ENCODE results near the gene KANSL3.
"Not testable (repeated sequence)": the region's sequence is repeated elsewhere in the genome, so short reads cannot be mapped to it uniquely, and the experiment has no call there.

Gene KANSL3

GRCh38 chr2:96558485-96558884 is 79.6 kb downstream of the KANSL3 start:
- no peak for DNase-seq (ENCODE audit: low read depth in 2 of 2)

- DNase-seq (ENCODE audit: low read depth in 2 of 2) = no peak
Measured at GRCh38 chr2:96558061-96558460, 80.1 kb downstream of the KANSL3 start.

GRCh38 chr2:96557421-96557820 is 80.7 kb downstream of the KANSL3 start:
- not testable (repeated sequence) for DNase-seq (ENCODE audit: low read depth in 2 of 2)

- peak in 1 of 2 experiments; percentile 44 for DNase-seq (ENCODE audit: low read depth in 2 of 2)
Measured at GRCh38 chr2:96556441-96557330, 81.4 kb downstream of the KANSL3 start.

- DNase-seq (ENCODE audit: low read depth in 2 of 2) = no peak
Measured at GRCh38 chr2:96555146-96555610, 82.9 kb downstream of the KANSL3 start.

GRCh38 chr2:96554293-96555145 is 83.6 kb downstream of the KANSL3 start:
- peak in 1 of 2 experiments; percentile 54 for DNase-seq (ENCODE audit: low read depth in 2 of 2)

GRCh38 chr2:96553957-96554292 is 84.2 kb downstream of the KANSL3 start:
- not testable (repeated sequence) for DNase-seq (ENCODE audit: low read depth in 2 of 2)

GRCh38 chr2:96553176-96553956 is 84.7 kb downstream of the KANSL3 start:
- no peak for DNase-seq (ENCODE audit: low read depth in 2 of 2)

GRCh38 chr2:96552315-96553175 is 85.6 kb downstream of the KANSL3 start:
- DNase-seq (ENCODE audit: low read depth in 2 of 2) = no peak

- DNase-seq (ENCODE audit: low read depth in 2 of 2) = no peak
Measured at GRCh38 chr2:96551605-96552314, 86.4 kb downstream of the KANSL3 start.

GRCh38 chr2:96550787-96551604 is 87.1 kb downstream of the KANSL3 start:
- no peak for DNase-seq (ENCODE audit: low read depth in 2 of 2)

- DNase-seq (ENCODE audit: low read depth in 2 of 2) = no peak
Measured at GRCh38 chr2:96549967-96550786, 87.9 kb downstream of the KANSL3 start.

- no peak for DNase-seq (ENCODE audit: low read depth in 2 of 2)
Measured at GRCh38 chr2:96549466-96549785, 88.7 kb downstream of the KANSL3 start.

- DNase-seq (ENCODE audit: low read depth in 2 of 2) = no peak
Measured at GRCh38 chr2:96548558-96549465, 89.3 kb downstream of the KANSL3 start.

- no peak for DNase-seq (ENCODE audit: low read depth in 2 of 2)
Measured at GRCh38 chr2:96547731-96548171, 90.4 kb downstream of the KANSL3 start.

GRCh38 chr2:96547203-96547641 is 90.9 kb downstream of the KANSL3 start:
- no peak for DNase-seq (ENCODE audit: low read depth in 2 of 2)

- DNase-seq (ENCODE audit: low read depth in 2 of 2) = no peak
Measured at GRCh38 chr2:96546797-96547196, 91.3 kb downstream of the KANSL3 start.
